CD4-positive, CD25-positive, alpha-beta regulatory T cell (primary cell): ENCODE results near the gene ACE. TPM values are rescaled to one million over a fixed set of nuclear protein-coding genes. Genes with fewer than 3 reads are reported as not detected.
A peak's percentile ranks its signal among the peaks of the same experiment; 100 is the strongest.
"Not testable (repeated sequence)": the region's sequence is repeated elsewhere in the genome, so short reads cannot be mapped to it uniquely, and the experiment has no call there.

Source experiments
- ATAC-seq, 2 donors: fragments of 150-1000 bp; cut with Tn5 transposase; one replicate each; pipeline ENCODE4 v1.10.0; 2021; ENCODE audit warnings: low read depth in 2 of 2, moderate number of reproducible peaks in 2 of 2, moderate library complexity in 1 of 2
- DNase-seq, 3 donors: peaks; one replicate each; pipeline versions ENCODE4 v3.0.0 to v3.0.0-alpha.2; 2012 to 2022; ENCODE audit warnings: mixed read lengths in 1 of 3
- H3K27ac ChIP-seq: one replicate; pipeline ENCODE4 v1.7.0; 2013; ENCODE audit warnings: mild to moderate bottlenecking, low read length; ENCODE audit not compliant: insufficient read depth, poor library complexity, severe bottlenecking
- H3K27me3 ChIP-seq: one replicate; pipeline ENCODE4 v1.7.0; 2013; ENCODE audit warnings: low read length; ENCODE audit not compliant: control insufficient read depth, insufficient read depth
- H3K36me3 ChIP-seq: one replicate; pipeline ENCODE4 v1.7.0; 2013; ENCODE audit warnings: mild to moderate bottlenecking, low read length, moderate library complexity; ENCODE audit not compliant: control insufficient read depth, insufficient read depth
- H3K4me1 ChIP-seq: 2 replicates; pipeline ENCODE4 v1.7.0; 2013; ENCODE audit warnings: mild to moderate bottlenecking, low read length; ENCODE audit not compliant: insufficient read depth, control insufficient read depth, poor library complexity, severe bottlenecking
- H3K4me3 ChIP-seq: one replicate; pipeline ENCODE4 v1.7.0; 2013; ENCODE audit warnings: low read depth, mild to moderate bottlenecking, low read length, moderate library complexity
- H3K9me3 ChIP-seq, 2 experiments: 1 replicate in 1 of 2; 2 replicates in 1 of 2; pipeline ENCODE4 v1.7.0; 2013; ENCODE audit warnings: low read length in 2 of 2, mild to moderate bottlenecking in 1 of 2, moderate library complexity in 1 of 2; ENCODE audit not compliant: control insufficient read depth in 2 of 2
- H3K27ac Mint-ChIP-seq, 3 donors: one replicate each; pipeline ENCODE4 v1.8.0; 2020 to 2022; ENCODE audit warnings: mild to moderate bottlenecking in 3 of 3, mixed read lengths in 3 of 3, moderate library complexity in 2 of 3
- H3K27me3 Mint-ChIP-seq: one replicate; pipeline ENCODE4 v1.8.0; 2022; ENCODE audit warnings: mild to moderate bottlenecking, mixed read lengths
- H3K36me3 Mint-ChIP-seq: one replicate; pipeline ENCODE4 v1.8.0; 2020; ENCODE audit warnings: mixed read lengths
- H3K4me1 Mint-ChIP-seq, 4 donors: one replicate each; pipeline ENCODE4 v1.8.0; 2020 to 2022; ENCODE audit warnings: mixed read lengths in 4 of 4, mild to moderate bottlenecking in 1 of 4
- H3K4me3 Mint-ChIP-seq, 4 donors: one replicate each; pipeline ENCODE4 v1.8.0; 2020 to 2022; ENCODE audit warnings: mild to moderate bottlenecking in 4 of 4, mixed read lengths in 4 of 4, moderate library complexity in 3 of 4
- H3K9me3 Mint-ChIP-seq, 7 donors: one replicate each; pipeline ENCODE4 v1.8.0; 2020 to 2022; ENCODE audit warnings: mixed read lengths in 7 of 7, mild to moderate bottlenecking in 3 of 7, moderate library complexity in 2 of 7
- polyA plus RNA-seq, 4 donors: library from polyadenylated mRNA; unstranded; fragments of 300-500 nt; fragmentation: Illumina TruSeq; gene quantifications; one replicate each; pipeline ENCODE4 v1.2.3, GENCODE V29; 2021
- total RNA-seq: library from RNA; stranded (reverse); gene quantifications from one replicate; pipeline ENCODE4 v1.2.3, GENCODE V29; 2022

ACE gene
- total and polyA plus RNA-seq, 5 donors from 2014 or later, result 0.15 to 4.2 TPM; not detected in 3

- H3K27me3 Mint-ChIP-seq, result peaks cover 16% of the 10 kb centered on the region
- not testable (repeated sequence) for H3K36me3 Mint-ChIP-seq, H3K4me1 ChIP-seq, H3K4me3 Mint-ChIP-seq, DNase-seq, ATAC-seq, H3K4me3 ChIP-seq, H3K9me3 Mint-ChIP-seq, H3K4me1 Mint-ChIP-seq, H3K27ac ChIP-seq, H3K36me3 ChIP-seq, H3K9me3 ChIP-seq, H3K27me3 ChIP-seq
- peak overlapping the region in 1 of 3 donors; percentile 86 for H3K27ac Mint-ChIP-seq
Observed at GRCh38 chr17:63468099-63468498, 8.8 kb upstream of the ACE start.

- no peak overlapping the region for H3K27ac Mint-ChIP-seq
- H3K4me1 Mint-ChIP-seq, result peaks cover 0 to 12% (median 3%) of the 10 kb centered on the region in 4 donors
- Histone ChIP-seq H3K27ac (no peak overlapping the region), H3K4me1 (peaks cover 17% of the 10 kb centered on the region), H3K36me3 (no peaks in the 10 kb centered on the region), H3K9me3 (no peaks in the 10 kb centered on the region), H3K27me3 (peaks cover 9% of the 10 kb centered on the region), H3K4me3 (no peak overlapping the region)
- H3K4me3 Mint-ChIP-seq, result no peak overlapping the region
- H3K36me3 Mint-ChIP-seq, result no peaks in the 10 kb centered on the region
- ATAC-seq, result no peak
- peaks cover 0 to 1% (median 0%) of the 10 kb centered on the region in 7 donors for H3K9me3 Mint-ChIP-seq
- peaks cover 51% of the 10 kb centered on the region for H3K27me3 Mint-ChIP-seq
- DNase-seq, result no peak
Observed at GRCh38 chr17:63474174-63474573, 2.7 kb upstream of the ACE start.

DNA sequence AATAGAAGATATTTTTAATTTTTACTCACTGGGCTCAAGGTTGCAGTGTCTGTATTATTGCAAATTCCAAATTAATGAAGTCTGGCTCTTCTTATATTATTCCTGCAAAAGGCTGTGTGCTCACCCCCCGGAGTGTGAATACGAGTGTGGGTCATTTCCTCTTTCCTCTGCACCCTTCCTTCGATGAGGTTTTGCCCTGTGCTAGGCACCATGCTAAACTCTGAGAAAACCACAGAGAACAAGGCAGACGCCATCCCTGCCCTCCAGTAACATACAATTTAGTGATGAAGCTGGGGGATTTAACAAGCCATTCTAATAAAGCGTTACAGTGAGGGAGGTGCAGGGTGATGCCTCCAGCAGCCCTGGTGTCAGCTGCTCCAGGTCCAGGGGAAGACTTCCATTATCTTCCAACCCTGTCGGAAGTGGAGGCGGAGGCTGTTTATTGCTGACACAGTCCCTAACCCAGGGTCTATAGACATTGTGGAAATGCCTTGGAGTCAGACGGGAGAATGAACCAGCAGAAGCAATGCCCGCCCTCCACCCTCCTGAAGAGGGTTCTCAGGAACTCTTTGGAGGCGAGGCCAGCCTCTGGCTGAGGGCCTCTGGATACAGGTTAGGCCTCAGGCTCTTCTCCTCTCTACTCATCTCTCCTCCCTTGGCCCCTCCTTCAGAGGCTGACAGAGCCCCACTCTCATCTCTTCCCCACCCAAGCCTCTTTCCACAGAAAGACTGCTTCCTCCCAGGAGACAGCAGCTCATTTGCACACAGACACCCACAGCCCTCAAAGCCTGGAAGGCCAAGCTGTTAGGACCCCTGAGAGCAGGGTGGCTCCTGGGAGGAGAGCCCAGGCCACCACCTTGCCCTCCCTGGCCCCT lies 2.0 kb upstream of the ACE start:
- Histone ChIP-seq H3K9me3 (no peaks in the 10 kb centered on the region), H3K4me3 (no peak overlapping the region), H3K36me3 (no peaks in the 10 kb centered on the region), H3K4me1 (peaks cover 17% of the 10 kb centered on the region), H3K27me3 (peaks cover 9% of the 10 kb centered on the region), H3K27ac (no peak overlapping the region)
- Mint-ChIP-seq H3K4me1 (peaks cover 0 to 13% (median 5%) of the 10 kb centered on the region in 4 donors), H3K4me3 (peak overlapping the region in 2 of 4 donors; percentile 38 to 52), H3K27ac (no peak overlapping the region), H3K9me3 (peaks cover 0 to 1% (median 0%) of the 10 kb centered on the region in 7 donors), H3K27me3 (peaks cover 58% of the 10 kb centered on the region), H3K36me3 (no peaks in the 10 kb centered on the region)
- DNase-seq (no peak), ATAC-seq (no peak)

DNA sequence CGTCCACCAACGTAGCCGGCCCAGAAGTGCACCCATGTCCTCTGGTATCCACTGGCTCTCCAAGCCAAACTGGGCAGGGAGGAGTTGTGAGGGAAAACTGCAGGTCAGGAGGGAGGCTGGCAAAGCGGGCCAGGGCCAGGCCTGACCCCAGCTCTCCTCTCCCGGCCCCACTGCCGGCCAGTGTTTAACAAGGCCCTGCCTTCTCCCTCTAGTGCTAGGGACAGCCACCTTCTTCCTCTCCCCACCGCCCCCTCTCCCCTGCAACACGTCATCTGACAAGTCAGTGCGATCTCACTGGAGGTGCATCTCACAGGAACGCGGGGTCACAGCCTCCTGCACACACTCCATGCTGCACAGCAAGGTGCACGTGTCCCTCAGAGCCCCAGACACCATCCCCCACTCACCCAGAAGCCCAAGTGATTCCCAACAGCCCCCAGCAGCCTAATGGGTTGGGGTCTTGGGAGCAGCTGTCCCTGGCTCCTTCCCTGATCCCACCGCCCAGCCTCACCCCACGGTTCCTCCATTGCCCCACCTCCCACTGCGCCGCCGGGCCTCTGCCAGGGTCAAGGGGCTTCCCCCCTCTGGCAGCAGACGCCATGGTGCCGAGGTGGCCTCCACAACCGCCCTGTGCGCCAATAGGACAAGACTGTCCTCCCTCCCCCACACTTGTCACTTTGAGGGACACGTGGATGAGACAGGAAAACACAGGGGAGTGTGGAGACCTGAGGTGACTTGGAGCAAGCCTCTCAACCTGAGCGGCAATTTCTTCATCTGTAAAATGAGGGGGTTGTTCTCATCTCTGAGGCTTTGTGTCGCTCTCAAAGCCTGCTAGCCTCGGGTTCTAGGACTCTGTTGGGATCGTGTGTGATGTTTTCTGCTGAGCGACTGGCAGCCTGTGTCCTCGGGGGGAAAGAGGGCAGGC lies 1.1 kb upstream of the ACE start:
- H3K36me3 Mint-ChIP-seq, result no peaks in the 10 kb centered on the region
- peaks cover 9% of the 10 kb centered on the region for H3K27me3 ChIP-seq
- DNase-seq (no peak), ATAC-seq (no peak)
- no peak overlapping the region for H3K27ac Mint-ChIP-seq
- no peaks in the 10 kb centered on the region for H3K36me3 ChIP-seq
- peaks cover 0 to 13% (median 5%) of the 10 kb centered on the region in 4 donors for H3K4me1 Mint-ChIP-seq
- H3K4me1 ChIP-seq, result peaks cover 17% of the 10 kb centered on the region
- no peak overlapping the region for H3K27ac ChIP-seq
- peak overlapping the region; percentile 3 to 66 (median 42) for H3K4me3 Mint-ChIP-seq
- no peak overlapping the region for H3K4me3 ChIP-seq
- peaks cover 65% of the 10 kb centered on the region for H3K27me3 Mint-ChIP-seq
- peaks cover 0 to 1% (median 0%) of the 10 kb centered on the region in 7 donors for H3K9me3 Mint-ChIP-seq
- H3K9me3 ChIP-seq, result no peaks in the 10 kb centered on the region

- H3K4me3 ChIP-seq, result no peak overlapping the region
- DNase-seq (no peak), ATAC-seq (no peak)
- no peaks in the 10 kb centered on the region for H3K36me3 ChIP-seq
- no peaks in the 10 kb centered on the region for H3K9me3 ChIP-seq
- Mint-ChIP-seq H3K4me3 (peak overlapping the region in 2 of 4 donors; percentile 26 to 48), H3K9me3 (peaks cover 0 to 1% (median 0%) of the 10 kb centered on the region in 7 donors), H3K27ac (no peak overlapping the region), H3K27me3 (peaks cover 58% of the 10 kb centered on the region), H3K36me3 (no peaks in the 10 kb centered on the region), H3K4me1 (peaks cover 0 to 13% (median 5%) of the 10 kb centered on the region in 4 donors)
- no peak overlapping the region for H3K27ac ChIP-seq
- peaks cover 17% of the 10 kb centered on the region for H3K4me1 ChIP-seq
- peaks cover 9% of the 10 kb centered on the region for H3K27me3 ChIP-seq
Observed at GRCh38 chr17:63476459-63476853, 405 bp upstream of the ACE start.

DNA sequence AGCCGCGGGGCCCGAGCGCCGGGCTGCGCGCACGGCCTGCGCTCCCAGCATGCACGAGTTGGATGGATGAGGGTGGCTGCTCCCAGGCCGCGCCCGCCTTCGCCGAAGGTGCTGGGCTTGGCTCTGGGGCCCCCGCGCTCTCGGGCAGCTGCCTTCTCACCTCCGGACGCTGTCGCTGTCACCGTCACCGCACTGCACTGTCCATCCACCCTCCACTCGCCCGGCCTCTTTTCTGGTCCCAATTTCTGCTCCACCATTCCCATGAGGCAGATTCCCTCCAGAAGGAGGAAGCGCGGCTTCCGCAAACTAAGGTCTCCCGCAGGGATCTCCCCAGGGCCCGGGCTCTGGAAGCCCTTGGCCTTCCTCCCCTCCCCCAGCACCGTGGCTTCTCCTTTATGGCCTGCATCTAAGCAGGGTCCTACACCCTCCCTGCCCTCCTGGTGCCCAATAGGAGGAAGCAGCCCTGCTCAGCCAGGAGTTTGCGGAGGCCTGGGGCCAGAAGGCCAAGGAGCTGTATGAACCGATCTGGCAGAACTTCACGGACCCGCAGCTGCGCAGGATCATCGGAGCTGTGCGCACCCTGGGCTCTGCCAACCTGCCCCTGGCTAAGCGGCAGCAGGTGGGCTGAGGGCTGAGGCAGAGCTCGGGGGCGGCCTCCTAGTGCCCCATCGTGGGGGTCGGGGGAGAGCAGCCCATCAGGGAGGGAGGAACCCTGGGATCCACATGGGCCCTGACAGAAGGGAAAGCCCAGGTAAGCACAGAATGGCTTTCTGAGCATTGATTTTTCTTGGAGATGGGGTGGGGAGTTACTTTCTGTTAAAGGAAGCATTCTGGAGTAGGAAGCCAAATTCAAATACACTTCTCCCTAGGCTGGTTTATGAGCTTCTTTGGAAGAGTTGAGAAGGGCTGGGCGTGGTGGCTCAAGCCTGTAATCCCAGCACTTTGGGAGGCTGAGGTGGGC lies 899 bp downstream of the ACE start:
- Mint-ChIP-seq H3K4me3 (peak overlapping the region in 3 of 4 donors; percentile 54 to 71 (median 61)), H3K9me3 (peaks cover 0 to 1% (median 0%) of the 10 kb centered on the region in 7 donors), H3K4me1 (peaks cover 0 to 13% (median 5%) of the 10 kb centered on the region in 4 donors), H3K27me3 (peaks cover 53% of the 10 kb centered on the region), H3K27ac (no peak overlapping the region), H3K36me3 (no peaks in the 10 kb centered on the region)
- Histone ChIP-seq H3K27me3 (peaks cover 9% of the 10 kb centered on the region), H3K27ac (no peak overlapping the region), H3K4me1 (peaks cover 17% of the 10 kb centered on the region), H3K36me3 (no peaks in the 10 kb centered on the region), H3K9me3 (no peaks in the 10 kb centered on the region), H3K4me3 (no peak overlapping the region)
- ATAC-seq, result no peak
- no peak for DNase-seq
